B cell (primary cell): ENCODE data around the gene EXOC4. TPM values are rescaled to one million over a fixed set of nuclear protein-coding genes. Genes with fewer than 3 reads are reported as not detected.

Source experiments
- ATAC-seq: fragments of 200-7000 bp; cut with Tn5 transposase; one replicate; pipeline ENCODE4 v1.10.0; 2021; ENCODE audit warnings: low read depth, mild to moderate bottlenecking, moderate number of reproducible peaks, moderate library complexity
- CTCF ChIA-PET: fragments of 350-600 bp; sonication (Branson Sonifier 250); formaldehyde crosslinking; loops from one replicate; lab custom pipeline; 2021; ENCODE audit warnings: antibody characterized with exemption, inconsistent platforms; lab: Charles Lee
- POLR2A ChIA-PET: fragments of 350-600 bp; sonication (Branson Sonifier 250); formaldehyde crosslinking; loops from one replicate; lab custom pipeline; 2021; ENCODE audit warnings: antibody characterized with exemption; lab: Charles Lee
- DNase-seq: peaks from one replicate; pipeline ENCODE4 v3.0.0; 2013
- H2AFZ ChIP-seq: 2 replicates; pipeline ENCODE4 v1.6.1; 2012; ENCODE audit warnings: mild to moderate bottlenecking, low read depth, low read length; ENCODE audit not compliant: insufficient read depth, poor library complexity, severe bottlenecking
- H3K27ac ChIP-seq, 2 donors: 1 replicate in 1 of 2; 2 replicates in 1 of 2; pipeline ENCODE4 v1.5.1; 2012 to 2013; ENCODE audit warnings: low read length in 2 of 2, mild to moderate bottlenecking in 2 of 2, moderate library complexity in 1 of 2
- H3K27me3 ChIP-seq, 4 experiments: fragments of 200-600 bp in 1 of 4; sonication (generic) in 1 of 4; replicated peaks in 1 of 4; 1 replicate in 2 of 4; 2 replicates in 2 of 4; pipeline versions ENCODE4 v1.6.1 to v1.7.0; 2013 to 2016; ENCODE audit warnings: low read length in 3 of 4, mild to moderate bottlenecking in 2 of 4, mixed read lengths in 1 of 4, moderate library complexity in 1 of 4; ENCODE audit not compliant: insufficient read depth in 4 of 4, control insufficient read depth in 3 of 4; ENCODE audit errors: control extremely low read depth in 1 of 4
- H3K36me3 ChIP-seq, 2 experiments: replicated peaks in 1 of 2; 1 replicate in 1 of 2; 2 replicates in 1 of 2; pipeline versions ENCODE4 v1.6.1 to v1.7.1; 2013; ENCODE audit warnings: low read length in 1 of 2; ENCODE audit not compliant: insufficient read depth in 2 of 2, control insufficient read depth in 1 of 2; ENCODE audit errors: control extremely low read depth in 1 of 2, extremely low read depth in 1 of 2
- H3K4me1 ChIP-seq, 2 donors: fragments of 200-600 bp in 1 of 2; sonication (generic) in 1 of 2; 1 replicate in 1 of 2; 2 replicates in 1 of 2; pipeline versions ENCODE4 v1.5.1 to v1.6.1; 2013 to 2017; ENCODE audit warnings: low read length in 2 of 2; ENCODE audit not compliant: control insufficient read depth in 2 of 2, insufficient read depth in 2 of 2
- H3K4me2 ChIP-seq: replicated peaks from 2 replicates; pipeline ENCODE3; 2012; ENCODE audit warnings: mild to moderate bottlenecking, low read depth, low read length; ENCODE audit not compliant: poor library complexity, severe bottlenecking
- H3K4me3 ChIP-seq, 5 experiments: fragments of 200-600 bp in 1 of 5; sonication (generic) in 1 of 5; 1 replicate in 3 of 5; 2 replicates in 2 of 5; pipeline versions ENCODE4 v1.5.1 to v1.7.0; 2011 to 2016; ENCODE audit warnings: low read length in 4 of 5, mild to moderate bottlenecking in 4 of 5, low read depth in 2 of 5, control low read depth in 1 of 5, moderate library complexity in 1 of 5; ENCODE audit not compliant: insufficient read depth in 1 of 5; ENCODE audit errors: control extremely low read depth in 1 of 5, extremely low read depth in 1 of 5
- H3K79me2 ChIP-seq: fragments of 200-600 bp; sonication (generic); one replicate; pipeline ENCODE4 v1.6.0; 2016; ENCODE audit warnings: low read length; ENCODE audit not compliant: control insufficient read depth, insufficient read depth
- H3K9ac ChIP-seq: fragments of 200-600 bp; sonication (generic); 2 replicates; pipeline ENCODE4 v1.6.1; 2017; ENCODE audit warnings: mild to moderate bottlenecking, low read length, moderate library complexity
- H3K9me3 ChIP-seq, 3 donors: one replicate each; pipeline versions ENCODE4 v1.6.1 to v1.7.1; 2013; ENCODE audit warnings: low read length in 2 of 3; ENCODE audit not compliant: control insufficient read depth in 2 of 3, insufficient read depth in 1 of 3; ENCODE audit errors: control extremely low read depth in 1 of 3
- H4K20me1 ChIP-seq: 2 replicates; pipeline ENCODE4 v1.6.0; 2012; ENCODE audit warnings: mild to moderate bottlenecking, low read length; ENCODE audit not compliant: insufficient read depth, control insufficient read depth, poor library complexity, severe bottlenecking
- H3K27ac Mint-ChIP-seq: one replicate; pipeline ENCODE4 v1.8.0; 2021; ENCODE audit warnings: mixed read lengths
- H3K27me3 Mint-ChIP-seq: one replicate; pipeline ENCODE4 v1.8.0; 2021; ENCODE audit warnings: mixed read lengths
- H3K4me1 Mint-ChIP-seq: one replicate; pipeline ENCODE4 v1.8.0; 2021; ENCODE audit warnings: mixed read lengths
- H3K4me3 Mint-ChIP-seq: one replicate; pipeline ENCODE4 v1.8.0; 2021; ENCODE audit warnings: mixed read lengths
- H3K9me3 Mint-ChIP-seq: one replicate; pipeline ENCODE4 v1.8.0; 2022; ENCODE audit warnings: mixed read lengths; ENCODE audit not compliant: insufficient read depth
- CTCF ChIP-seq: fragments of 200-600 bp; IDR thresholded peaks from one replicate; pipeline ENCODE4 v1.8.0; 2022; ENCODE audit warnings: antibody characterized with exemption, mild to moderate bottlenecking
- EZH2 ChIP-seq: IDR thresholded peaks from 2 replicates; pipeline ENCODE4 v1.6.1; 2012; ENCODE audit warnings: borderline replicate concordance, low read depth, mild to moderate bottlenecking, moderate library complexity, low read length; ENCODE audit not compliant: insufficient read depth, poor library complexity, severe bottlenecking
- WGBS: methylation state at CpG from one replicate; pipeline ENCODE4 v1.1.5; 2013; ENCODE audit warnings: missing lambda C conversion rate; ENCODE audit not compliant: insufficient coverage; 5-methylcytosine and 5-hydroxymethylcytosine counted together
- intact Hi-C: fragments of 100-400 bp; cut with micrococcal nuclease; formaldehyde crosslinking; loops from one replicate; pipeline ENCODE4 v1.10.0; 2022
- polyA plus RNA-seq: library from polyadenylated mRNA; depleted of rRNA; stranded (reverse); fragments of >200 nt; gene quantifications from 2 replicates; pipeline ENCODE4 v1.2.3, GENCODE V29; 2012
- total RNA-seq, 2 donors: library from RNA; stranded (reverse); fragments of 120-200 nt in 1 of 2; gene quantifications; 1 replicate in 1 of 2; 2 replicates in 1 of 2; pipeline versions ENCODE4 v1.2.3 to v1.2.4, GENCODE V29; 2013 to 2022

Gene EXOC4
- total and polyA plus RNA-seq, 2 donors (not counting 1 experiment from before 2014, with no cell fraction given): 16.7 to 135 TPM

GRCh38 chr7:134044682-134045081 lies 791.8 kb downstream of the EXOC4 start:
- intact Hi-C loops: no loop called here

GRCh38 chr7:134045716-134046115 lies 792.8 kb downstream of the EXOC4 start:
- DNase-seq: no peak
- CTCF ChIA-PET: no interaction called here

More at GRCh38 chr7:134044682-134045081, 791.8 kb downstream of the EXOC4 start:
- no peak overlapping the region for H2AFZ ChIP-seq
- peaks cover 0 to 1% of the 10 kb centered on the region in 2 experiments for H3K36me3 ChIP-seq
- H3K79me2 ChIP-seq: no peaks in the 10 kb centered on the region
- Mint-ChIP-seq H3K27ac (no peak overlapping the region), H3K4me3 (no peak overlapping the region), H3K9me3 (no peaks in the 10 kb centered on the region), H3K27me3 (no peaks in the 10 kb centered on the region), H3K4me1 (peaks cover 5% of the 10 kb centered on the region)
- no peak overlapping the region for H3K4me2 ChIP-seq
- TF ChIP-seq EZH2: no peak
- TF ChIP-seq CTCF: no peak
- H3K4me1 ChIP-seq: no peaks in the 10 kb centered on the region
- 100% methylated on average over 1 of the region's 2 CpGs for WGBS
- CTCF ChIA-PET: no interaction called here
- H3K9ac ChIP-seq: no peak overlapping the region
- no peaks in the 10 kb centered on the region for H3K27me3 ChIP-seq
- DNase-seq (no peak), ATAC-seq (no peak)
- H3K27ac ChIP-seq: no peak overlapping the region
- POLR2A ChIA-PET: no interaction called here
- no peaks in the 10 kb centered on the region for H3K9me3 ChIP-seq
- no peaks in the 10 kb centered on the region for H4K20me1 ChIP-seq
- H3K4me3 ChIP-seq: no peak overlapping the region

More at GRCh38 chr7:134045716-134046115, 792.8 kb downstream of the EXOC4 start:
- Histone ChIP-seq H2AFZ (no peak overlapping the region), H4K20me1 (no peaks in the 10 kb centered on the region), H3K9ac (no peak overlapping the region), H3K27me3 (no peaks in the 10 kb centered on the region), H3K79me2 (no peaks in the 10 kb centered on the region), H3K9me3 (no peaks in the 10 kb centered on the region), H3K4me2 (no peak overlapping the region), H3K36me3 (peaks cover 0 to 1% of the 10 kb centered on the region in 2 experiments), H3K4me1 (no peaks in the 10 kb centered on the region), H3K27ac (no peak overlapping the region), H3K4me3 (no peak overlapping the region)
- Mint-ChIP-seq H3K9me3 (no peaks in the 10 kb centered on the region), H3K4me3 (no peak overlapping the region), H3K4me1 (peaks cover 5% of the 10 kb centered on the region), H3K27ac (no peak overlapping the region), H3K27me3 (no peaks in the 10 kb centered on the region)
- no CpG with 5 or more reads among the region's 4 CpGs for WGBS
- ATAC-seq: no peak
- POLR2A ChIA-PET: no interaction called here
- TF ChIP-seq EZH2 (no peak), CTCF (no peak)
- intact Hi-C loops: no loop called here
